ENCODE measurements around the gene SPAAR.

GRCh38 chr9:35932735-35933134 lies 23.4 kb downstream of the SPAAR start:
- TF ChIP-seq CTCF (IDR thresholded peaks at IDR 0.05; ENCODE audit: low read length) (no peak), EZH2 (IDR thresholded peaks at IDR 0.05; ENCODE audit: borderline replicate concordance, low read length) (no peak)
